AG09309 (cell line): Measurements from ENCODE around the gene PTGER3.
"Not testable (repeated sequence)": the region's sequence is repeated elsewhere in the genome, so short reads cannot be mapped to it uniquely, and the experiment has no call there.

Experiments used
- DNase-seq: peaks from one replicate; pipeline ENCODE4 v3.0.0-alpha.2; 2010; ENCODE audit warnings: low read depth
- H3K4me3 ChIP-seq: 2 replicates; pipeline ENCODE4 v1.5.1; 2011; ENCODE audit warnings: mild to moderate bottlenecking, low read depth, low read length, moderate library complexity; ENCODE audit not compliant: control insufficient read depth
- CTCF ChIP-seq: IDR thresholded peaks from 2 replicates; pipeline ENCODE4 v1.5.1; 2011; ENCODE audit warnings: mild to moderate bottlenecking, low read depth, low read length, inconsistent platforms; ENCODE audit not compliant: insufficient read depth, control insufficient read depth; ENCODE audit errors: missing control alignments

Gene PTGER3

GRCh38 chr1:70945676-70946075 is 101.9 kb downstream of the PTGER3 start:
- no peak overlapping the region for H3K4me3 ChIP-seq
- no peak for DNase-seq
- no peak for TF ChIP-seq CTCF

- DNase-seq = no peak
- no peak for TF ChIP-seq CTCF
Observed at GRCh38 chr1:70945251-70945650, 102.4 kb downstream of the PTGER3 start.

GRCh38 chr1:70941563-70941962 is 106.1 kb downstream of the PTGER3 start:
- TF ChIP-seq CTCF = no peak
- H3K4me3 ChIP-seq = no peak overlapping the region
- DNase-seq = no peak

More at GRCh38 chr1:70945251-70945650, 102.4 kb downstream of the PTGER3 start:
- H3K4me3 ChIP-seq = no peak overlapping the region

GRCh38 chr1:70940398-70940797 is 107.2 kb downstream of the PTGER3 start:
- not testable (repeated sequence) for DNase-seq, H3K4me3 ChIP-seq

GRCh38 chr1:70934194-70934961 is 113.2 kb downstream of the PTGER3 start:
- H3K4me3 ChIP-seq = no peak overlapping the region
- no peak for DNase-seq
- TF ChIP-seq CTCF = no peak

- H3K4me3 ChIP-seq = no peak overlapping the region
- TF ChIP-seq CTCF = no peak
- no peak for DNase-seq
Observed at GRCh38 chr1:70930062-70930461, 117.6 kb downstream of the PTGER3 start.

GRCh38 chr1:70922196-70922595 is 125.4 kb downstream of the PTGER3 start:
- DNase-seq = no peak
- H3K4me3 ChIP-seq = no peak overlapping the region
- TF ChIP-seq CTCF = no peak
